Measurements from ENCODE around the gene NUDT2. TPM values are rescaled to one million over a fixed set of nuclear protein-coding genes. Genes with fewer than 3 reads are reported as not detected.
"Not testable (repeated sequence)": the region's sequence is repeated elsewhere in the genome, so short reads cannot be mapped to it uniquely, and the experiment has no call there.

NUDT2 gene
- total RNA-seq, 2 experiments from 2014 or later, result 39.2 to 42.9 TPM

GRCh38 chr9:34338079-34338478 is 8.7 kb downstream of the NUDT2 start:
- not testable (repeated sequence) for H3K27ac Mint-ChIP-seq; H3K9me3 Mint-ChIP-seq; DNase-seq; H3K36me3 Mint-ChIP-seq (ENCODE audit: low read depth); H3K4me3 Mint-ChIP-seq; H3K27me3 Mint-ChIP-seq (ENCODE audit: low read depth)
- CTCF ChIA-PET, result interaction anchor here (0.8 kb wide), 1 partner anchor 41 kb away, joined by 5 read pairs; no protein-coding TSS in a partner anchor
- H3K4me1 Mint-ChIP-seq (ENCODE audit: low read depth), result peaks cover 16% of the 10 kb centered on the region
- intact Hi-C loops (cut with micrococcal nuclease), result loop anchor here (10.0 kb wide), 1 partner anchor 267 kb away; no protein-coding TSS in a partner anchor

- DNase-seq, result no peak
- Mint-ChIP-seq H3K4me1 (ENCODE audit: low read depth) (peaks cover 15% of the 10 kb centered on the region), H3K27ac (no peak overlapping the region), H3K36me3 (ENCODE audit: low read depth) (peaks cover 9% of the 10 kb centered on the region), H3K27me3 (ENCODE audit: low read depth) (no peaks in the 10 kb centered on the region), H3K9me3 (no peaks in the 10 kb centered on the region), H3K4me3 (no peak overlapping the region)
- intact Hi-C loops (cut with micrococcal nuclease), result loop anchor here (10.0 kb wide), 1 partner anchor 266 kb away; no protein-coding TSS in a partner anchor
- CTCF ChIA-PET, result interaction anchor here (0.7 kb wide), 1 partner anchor 9 kb away, joined by 3 read pairs; no protein-coding TSS in a partner anchor
Observed at GRCh38 chr9:34338665-34339385, 9.5 kb downstream of the NUDT2 start.

GRCh38 chr9:34341659-34342295 is 12.4 kb downstream of the NUDT2 start:
- Mint-ChIP-seq H3K27ac (peak overlapping the region; percentile 40), H3K9me3 (no peaks in the 10 kb centered on the region), H3K4me1 (ENCODE audit: low read depth) (no peaks in the 10 kb centered on the region), H3K36me3 (ENCODE audit: low read depth) (peaks cover 10% of the 10 kb centered on the region), H3K4me3 (no peak overlapping the region), H3K27me3 (ENCODE audit: low read depth) (no peaks in the 10 kb centered on the region)
- intact Hi-C loops (cut with micrococcal nuclease), result no loop called here
- DNase-seq, result no peak
- CTCF ChIA-PET, result interaction anchor here (0.6 kb wide), 1 partner anchor 353 kb away, joined by 3 read pairs; no protein-coding TSS in a partner anchor

GRCh38 chr9:34343090-34343489 is 13.7 kb downstream of the NUDT2 start:
- H3K4me3 Mint-ChIP-seq, result no peak overlapping the region
- H3K9me3 Mint-ChIP-seq, result no peaks in the 10 kb centered on the region
- CTCF ChIA-PET, result interaction anchor here (0.6 kb wide), 1 partner anchor 722 kb away, joined by 3 read pairs; no protein-coding TSS in a partner anchor
- H3K27ac Mint-ChIP-seq, result no peak overlapping the region
- H3K4me1 Mint-ChIP-seq (ENCODE audit: low read depth), result no peaks in the 10 kb centered on the region
- DNase-seq, result no peak
- H3K27me3 Mint-ChIP-seq (ENCODE audit: low read depth), result no peaks in the 10 kb centered on the region
- intact Hi-C loops (cut with micrococcal nuclease), result no loop called here
- peaks cover 10% of the 10 kb centered on the region for H3K36me3 Mint-ChIP-seq (ENCODE audit: low read depth)

- DNase-seq, result no peak
- Mint-ChIP-seq H3K27ac (no peak overlapping the region), H3K4me1 (ENCODE audit: low read depth) (no peaks in the 10 kb centered on the region), H3K9me3 (no peaks in the 10 kb centered on the region), H3K36me3 (ENCODE audit: low read depth) (peaks cover 8% of the 10 kb centered on the region), H3K27me3 (ENCODE audit: low read depth) (no peaks in the 10 kb centered on the region), H3K4me3 (no peak overlapping the region)
- CTCF ChIA-PET, result no interaction called here
- intact Hi-C loops (cut with micrococcal nuclease), result no loop called here
Observed at GRCh38 chr9:34343605-34344004, 14.2 kb downstream of the NUDT2 start.

- H3K27ac Mint-ChIP-seq, result no peak overlapping the region
- intact Hi-C loops (cut with micrococcal nuclease), result no loop called here
- no peak overlapping the region for H3K4me3 Mint-ChIP-seq
Observed at GRCh38 chr9:34346873-34347799, 17.8 kb downstream of the NUDT2 start.

GRCh38 chr9:34347800-34348158 is 18.4 kb downstream of the NUDT2 start:
- H3K4me1 Mint-ChIP-seq (ENCODE audit: low read depth), result no peaks in the 10 kb centered on the region
- no peaks in the 10 kb centered on the region for H3K27me3 Mint-ChIP-seq (ENCODE audit: low read depth)
- intact Hi-C loops (cut with micrococcal nuclease), result no loop called here
- no peak for DNase-seq
- H3K4me3 Mint-ChIP-seq, result no peak overlapping the region
- no peaks in the 10 kb centered on the region for H3K9me3 Mint-ChIP-seq
- CTCF ChIA-PET, result interaction anchor here (0.7 kb wide), 1 partner anchor 27 kb away, joined by 3 read pairs; no protein-coding TSS in a partner anchor
- H3K27ac Mint-ChIP-seq, result no peak overlapping the region
- peaks cover 4% of the 10 kb centered on the region for H3K36me3 Mint-ChIP-seq (ENCODE audit: low read depth)

More at GRCh38 chr9:34346873-34347799, 17.8 kb downstream of the NUDT2 start:
- CTCF ChIA-PET, result interaction anchor here (0.6 to 0.7 kb wide), 2 partner anchors 26 to 698 kb away, joined by 3 read pairs; no protein-coding TSS in a partner anchor
- DNase-seq, result no peak
- Mint-ChIP-seq H3K27me3 (ENCODE audit: low read depth) (no peaks in the 10 kb centered on the region), H3K9me3 (no peaks in the 10 kb centered on the region), H3K36me3 (ENCODE audit: low read depth) (peaks cover 4% of the 10 kb centered on the region), H3K4me1 (ENCODE audit: low read depth) (no peaks in the 10 kb centered on the region)

GRCh38 chr9:34349324-34349723 is 20.0 kb downstream of the NUDT2 start:
- H3K36me3 Mint-ChIP-seq (ENCODE audit: low read depth), result peaks cover 2% of the 10 kb centered on the region
- CTCF ChIA-PET, result no interaction called here
- H3K27ac Mint-ChIP-seq, result no peak overlapping the region
- no peaks in the 10 kb centered on the region for H3K27me3 Mint-ChIP-seq (ENCODE audit: low read depth)
- H3K9me3 Mint-ChIP-seq, result no peaks in the 10 kb centered on the region
- no peaks in the 10 kb centered on the region for H3K4me1 Mint-ChIP-seq (ENCODE audit: low read depth)
- intact Hi-C loops (cut with micrococcal nuclease), result no loop called here
- H3K4me3 Mint-ChIP-seq, result no peak overlapping the region
- no peak for DNase-seq

- CTCF ChIA-PET, result interaction anchor here (1.3 kb wide), 1 partner anchor 194 kb away, joined by 3 read pairs; no protein-coding TSS in a partner anchor
- H3K4me3 Mint-ChIP-seq; H3K27me3 Mint-ChIP-seq (ENCODE audit: low read depth); H3K27ac Mint-ChIP-seq; H3K9me3 Mint-ChIP-seq; DNase-seq; intact Hi-C loops (cut with micrococcal nuclease); H3K4me1 Mint-ChIP-seq (ENCODE audit: low read depth): not testable (repeated sequence)
- H3K36me3 Mint-ChIP-seq (ENCODE audit: low read depth), result peaks cover 16% of the 10 kb centered on the region
Observed at GRCh38 chr9:34352122-34352652, 22.8 kb downstream of the NUDT2 start.

- DNase-seq; intact Hi-C loops (cut with micrococcal nuclease); H3K4me1 Mint-ChIP-seq (ENCODE audit: low read depth); H3K27ac Mint-ChIP-seq; CTCF ChIA-PET; H3K4me3 Mint-ChIP-seq; H3K27me3 Mint-ChIP-seq (ENCODE audit: low read depth): not testable (repeated sequence)
- H3K36me3 Mint-ChIP-seq (ENCODE audit: low read depth), result peaks cover 19% of the 10 kb centered on the region
- H3K9me3 Mint-ChIP-seq, result peaks cover 12% of the 10 kb centered on the region
Observed at GRCh38 chr9:34352957-34353356, 23.6 kb downstream of the NUDT2 start.

GRCh38 chr9:34362614-34363214 is 33.3 kb downstream of the NUDT2 start:
- no peak overlapping the region for H3K4me3 Mint-ChIP-seq
- peaks cover 4% of the 10 kb centered on the region for H3K36me3 Mint-ChIP-seq (ENCODE audit: low read depth)
- intact Hi-C loops (cut with micrococcal nuclease), result no loop called here
- CTCF ChIA-PET, result interaction anchor here (0.7 kb wide), 1 partner anchor 22 kb away, joined by 3 read pairs; no protein-coding TSS in a partner anchor
- H3K9me3 Mint-ChIP-seq, result peaks cover 6% of the 10 kb centered on the region
- no peaks in the 10 kb centered on the region for H3K27me3 Mint-ChIP-seq (ENCODE audit: low read depth)
- DNase-seq, result no peak
- H3K4me1 Mint-ChIP-seq (ENCODE audit: low read depth), result peaks cover 15% of the 10 kb centered on the region
- H3K27ac Mint-ChIP-seq, result no peak overlapping the region

Data from activated naive CD4-positive, alpha-beta T cell treated with anti-CD3 and anti-CD28 coated beads for 36 hours (primary cell).